ENCODE measurements around the gene PEX5L.

Gene PEX5L

GRCh38 chr3:179955809-179956208, 80.9 kb downstream of the PEX5L start:
- DNase-seq (ENCODE audit: low read depth in 3 of 3) = no peak

- no peak for DNase-seq (ENCODE audit: low read depth in 3 of 3)
These were observed 81.5 kb downstream of the PEX5L start for GRCh38 chr3:179955286-179955685.

- no peak for DNase-seq (ENCODE audit: low read depth in 3 of 3)
These were observed 82.5 kb downstream of the PEX5L start for GRCh38 chr3:179953993-179954870.

GRCh38 chr3:179950840-179951239, 85.9 kb downstream of the PEX5L start:
- DNase-seq (ENCODE audit: low read depth in 3 of 3) = no peak

- no peak for DNase-seq (ENCODE audit: low read depth in 3 of 3)
These were observed 86.9 kb downstream of the PEX5L start for GRCh38 chr3:179949869-179950268.

- DNase-seq (ENCODE audit: low read depth in 3 of 3) = no peak
These were observed 87.3 kb downstream of the PEX5L start for GRCh38 chr3:179949412-179949811.

- DNase-seq (ENCODE audit: low read depth in 3 of 3) = no peak
These were observed 88.0 kb downstream of the PEX5L start for GRCh38 chr3:179948740-179949139.

GRCh38 chr3:179945569-179945968, 91.2 kb downstream of the PEX5L start:
- DNase-seq (ENCODE audit: low read depth in 3 of 3) = no peak

- DNase-seq (ENCODE audit: low read depth in 3 of 3) = no peak
These were observed 93.4 kb downstream of the PEX5L start for GRCh38 chr3:179943117-179943880.

GRCh38 chr3:179942553-179943075, 94.1 kb downstream of the PEX5L start:
- DNase-seq (ENCODE audit: low read depth in 3 of 3) = no peak

GRCh38 chr3:179935710-179936109, 101.0 kb downstream of the PEX5L start:
- no peak for DNase-seq (ENCODE audit: low read depth in 3 of 3)

- no peak for DNase-seq (ENCODE audit: low read depth in 3 of 3)
These were observed 102.8 kb downstream of the PEX5L start for GRCh38 chr3:179933914-179934313.

GRCh38 chr3:179933080-179933479, 103.7 kb downstream of the PEX5L start:
- no peak for DNase-seq (ENCODE audit: low read depth in 3 of 3)

- no peak for DNase-seq (ENCODE audit: low read depth in 3 of 3)
These were observed 104.1 kb downstream of the PEX5L start for GRCh38 chr3:179932674-179933073.

- peak; percentile 1 to 49 (median 11) for DNase-seq (ENCODE audit: low read depth in 3 of 3)
These were observed 107.6 kb downstream of the PEX5L start for GRCh38 chr3:179929091-179929529.

GRCh38 chr3:179927191-179927590, 109.5 kb downstream of the PEX5L start:
- no peak for DNase-seq (ENCODE audit: low read depth in 3 of 3)

GRCh38 chr3:179921951-179922350, 114.8 kb downstream of the PEX5L start:
- DNase-seq (ENCODE audit: low read depth in 3 of 3) = no peak

GRCh38 chr3:179921500-179921899, 115.2 kb downstream of the PEX5L start:
- DNase-seq (ENCODE audit: low read depth in 3 of 3) = no peak

GRCh38 chr3:179907784-179908482, 128.8 kb downstream of the PEX5L start:
- no peak for DNase-seq (ENCODE audit: low read depth in 3 of 3)

- DNase-seq (ENCODE audit: low read depth in 3 of 3) = no peak
These were observed 134.7 kb downstream of the PEX5L start for GRCh38 chr3:179902061-179902460.

- DNase-seq (ENCODE audit: low read depth in 3 of 3) = no peak
These were observed 138.7 kb downstream of the PEX5L start for GRCh38 chr3:179898024-179898423.

GRCh38 chr3:179897231-179897630, 139.5 kb downstream of the PEX5L start:
- DNase-seq (ENCODE audit: low read depth in 3 of 3) = no peak
